Measurements from ENCODE around the gene ELAVL4.

Gene ELAVL4

GRCh38 chr1:50108497-50109059 is at the start of gene ELAVL4:
ELAVL4 (plus strand) TSS chr1:50108920; CDS start chr1:50109190, 270 bp downstream.
- DNase-seq (ENCODE audit: low read depth, low spot score), result no peak

- no peak for DNase-seq (ENCODE audit: low read depth, low spot score)
Observed at GRCh38 chr1:50060279-50060678, 48.4 kb upstream of the ELAVL4 start.

- no peak for DNase-seq (ENCODE audit: low read depth, low spot score)
Observed at GRCh38 chr1:50066806-50067205, 41.9 kb upstream of the ELAVL4 start.

- no peak for DNase-seq (ENCODE audit: low read depth, low spot score)
Observed at GRCh38 chr1:50074931-50075330, 33.8 kb upstream of the ELAVL4 start.

GRCh38 chr1:50077273-50077672 is 31.4 kb upstream of the ELAVL4 start:
- no peak for DNase-seq (ENCODE audit: low read depth, low spot score)

- no peak for DNase-seq (ENCODE audit: low read depth, low spot score)
Observed at GRCh38 chr1:50080904-50081586, 27.7 kb upstream of the ELAVL4 start.

- DNase-seq (ENCODE audit: low read depth, low spot score), result no peak
Observed at GRCh38 chr1:50084389-50084788, 24.3 kb upstream of the ELAVL4 start.

- no peak for DNase-seq (ENCODE audit: low read depth, low spot score)
Observed at GRCh38 chr1:50091068-50091467, 17.7 kb upstream of the ELAVL4 start.

- no peak for DNase-seq (ENCODE audit: low read depth, low spot score)
Observed at GRCh38 chr1:50095716-50096115, 13.0 kb upstream of the ELAVL4 start.

- DNase-seq (ENCODE audit: low read depth, low spot score), result no peak
Observed at GRCh38 chr1:50097021-50097679, 11.6 kb upstream of the ELAVL4 start.

- DNase-seq (ENCODE audit: low read depth, low spot score), result no peak
Observed at GRCh38 chr1:50097791-50098190, 10.9 kb upstream of the ELAVL4 start.

GRCh38 chr1:50098591-50099021 is 10.1 kb upstream of the ELAVL4 start:
- DNase-seq (ENCODE audit: low read depth, low spot score), result no peak

- DNase-seq (ENCODE audit: low read depth, low spot score), result no peak
Observed at GRCh38 chr1:50099654-50100053, 9.1 kb upstream of the ELAVL4 start.

GRCh38 chr1:50103615-50104081 is 5.1 kb upstream of the ELAVL4 start:
- no peak for DNase-seq (ENCODE audit: low read depth, low spot score)

GRCh38 chr1:50105433-50105832 is 3.3 kb upstream of the ELAVL4 start:
- DNase-seq (ENCODE audit: low read depth, low spot score), result no peak

- no peak for DNase-seq (ENCODE audit: low read depth, low spot score)
Observed at GRCh38 chr1:50106095-50106761, 2.5 kb upstream of the ELAVL4 start.

- no peak for DNase-seq (ENCODE audit: low read depth, low spot score)
Observed at GRCh38 chr1:50109116-50109515, 396 bp downstream of the ELAVL4 start.

GRCh38 chr1:50109647-50110075 is 941 bp downstream of the ELAVL4 start:
- no peak for DNase-seq (ENCODE audit: low read depth, low spot score)

GRCh38 chr1:50110151-50110550 is 1.4 kb downstream of the ELAVL4 start:
- no peak for DNase-seq (ENCODE audit: low read depth, low spot score)

GRCh38 chr1:50110656-50111055 is 1.9 kb downstream of the ELAVL4 start:
- no peak for DNase-seq (ENCODE audit: low read depth, low spot score)

- no peak for DNase-seq (ENCODE audit: low read depth, low spot score)
Observed at GRCh38 chr1:50111503-50111902, 2.8 kb downstream of the ELAVL4 start.

GRCh38 chr1:50112193-50112592 is 3.5 kb downstream of the ELAVL4 start:
- DNase-seq (ENCODE audit: low read depth, low spot score), result no peak

Measured in activated CD4-positive, CD25-positive, alpha-beta regulatory T cell treated with anti-CD3 and anti-CD28 coated beads, Interleukin-2, amount 50 U/mL, for 16 hours (primary cell).